Activated CD8-positive, alpha-beta T cell treated with anti-CD3 and anti-CD28 coated beads, Interleukin-2, amount 10 ng/mL, durations not matched to agents 7 days and 5 days (primary cell): Measurements from ENCODE around the gene KIF26B. TPM values are rescaled to one million over a fixed set of nuclear protein-coding genes. Genes with fewer than 3 reads are reported as not detected.

Experiments used
- ATAC-seq: fragments of 150-1000 bp; cut with Tn5 transposase; one replicate; pipeline ENCODE4 v1.10.0; 2021; ENCODE audit warnings: moderate library complexity
- CTCF ChIA-PET: fragments of 350-600 bp; sonication (Branson Sonifier 250); formaldehyde crosslinking; loops from one replicate; lab custom pipeline; 2021; ENCODE audit warnings: antibody characterized with exemption; lab: Charles Lee
- POLR2A ChIA-PET: fragments of 350-600 bp; sonication (Branson Sonifier 250); formaldehyde crosslinking; loops from one replicate; lab custom pipeline; 2021; ENCODE audit warnings: antibody characterized with exemption; lab: Charles Lee
- DNase-seq: peaks from one replicate; pipeline ENCODE4 v3.0.0-alpha.2; 2020
- H3K27ac Mint-ChIP-seq: one replicate; pipeline ENCODE4 v1.8.0; 2021; ENCODE audit warnings: mild to moderate bottlenecking, mixed read lengths
- H3K27me3 Mint-ChIP-seq: one replicate; pipeline ENCODE4 v1.8.0; 2021; ENCODE audit warnings: low read depth, mixed read lengths
- H3K36me3 Mint-ChIP-seq: one replicate; pipeline ENCODE4 v1.8.0; 2021; ENCODE audit warnings: low read depth, mixed read lengths
- H3K4me1 Mint-ChIP-seq: one replicate; pipeline ENCODE4 v1.8.0; 2021; ENCODE audit warnings: low read depth, mixed read lengths
- H3K4me3 Mint-ChIP-seq: one replicate; pipeline ENCODE4 v1.8.0; 2021; ENCODE audit warnings: mild to moderate bottlenecking, mixed read lengths
- H3K9me3 Mint-ChIP-seq: one replicate; pipeline ENCODE4 v1.8.0; 2022; ENCODE audit warnings: mixed read lengths; ENCODE audit not compliant: insufficient read depth
- total RNA-seq, 2 experiments: library from RNA; stranded (reverse); gene quantifications; one replicate each; pipeline ENCODE4 v1.2.3, GENCODE V29; 2021

The KIF26B gene
- total RNA-seq, 2 experiments from 2014 or later: 0.03 to 0.08 TPM

DNA sequence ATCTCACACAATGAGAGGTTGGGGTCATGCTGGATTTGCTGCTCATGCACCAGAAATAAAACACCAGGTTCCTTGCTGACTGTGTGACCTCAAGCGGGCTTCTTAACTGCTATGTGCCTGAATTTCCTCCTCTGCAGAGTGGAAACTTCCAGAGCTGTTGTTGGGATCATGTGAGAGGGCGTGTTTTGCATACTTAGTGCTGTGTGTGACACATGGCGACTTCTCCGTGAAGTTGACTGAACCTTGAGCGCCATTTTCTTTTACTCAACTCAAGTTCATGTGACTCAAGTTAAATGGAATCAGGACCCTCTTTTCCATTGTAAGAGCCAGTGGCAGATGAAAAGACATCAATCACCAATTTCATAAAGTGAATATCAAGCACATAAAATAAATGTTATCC is 224.0 kb downstream of the KIF26B start:
- Mint-ChIP-seq H3K36me3 (no peaks in the 10 kb centered on the region), H3K9me3 (no peaks in the 10 kb centered on the region), H3K27ac (no peak overlapping the region), H3K4me1 (peaks cover 24% of the 10 kb centered on the region), H3K27me3 (peaks cover 4% of the 10 kb centered on the region), H3K4me3 (no peak overlapping the region)
- no peak for DNase-seq
- POLR2A ChIA-PET: no interaction called here
- ATAC-seq: peak; percentile 28
- CTCF ChIA-PET: interaction anchor here (1.5 kb wide), 1 partner anchor 222 kb away, joined by 5 read pairs; no protein-coding TSS in a partner anchor

DNA sequence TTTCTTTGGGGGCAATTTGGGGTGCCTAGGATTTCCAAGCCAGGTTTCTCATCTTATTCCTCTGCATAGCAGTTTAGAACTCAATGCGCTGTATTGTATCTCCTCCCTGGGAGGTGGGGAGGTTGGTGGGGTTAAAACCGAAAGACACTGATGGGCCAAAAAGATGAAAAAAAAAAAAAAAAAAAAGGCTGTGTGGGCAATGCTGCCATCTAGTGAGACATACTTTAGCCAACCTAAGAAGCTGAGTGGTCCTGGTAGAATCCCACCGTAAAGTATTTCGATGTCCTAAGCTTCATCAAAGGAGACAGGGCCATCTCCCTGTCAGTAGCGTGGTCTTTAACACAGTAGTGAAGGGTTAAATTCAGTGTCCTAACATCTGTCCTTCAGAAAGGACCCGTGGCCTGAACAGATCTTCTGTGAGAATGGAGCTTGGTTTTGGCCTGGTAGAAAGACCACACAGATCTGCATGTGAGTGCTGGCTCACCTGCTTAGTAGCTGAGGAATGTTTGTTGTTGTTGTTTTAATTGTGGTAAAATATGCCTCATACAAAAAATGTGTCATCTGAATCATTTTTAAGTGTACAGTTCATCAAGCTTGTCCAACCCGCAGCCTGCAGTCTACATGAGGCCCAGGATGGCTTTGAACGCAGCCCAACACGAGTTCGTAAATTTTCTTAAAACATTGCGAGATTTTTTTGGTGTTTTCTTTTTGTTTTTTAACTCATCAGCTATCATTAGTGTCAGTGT is 226.2 kb downstream of the KIF26B start:
- ChIA-PET CTCF (interaction anchor here (0.7 to 2.6 kb wide), 4 partner anchors 17 to 232 kb away, joined by 3 to 27 read pairs (median 8); no protein-coding TSS in a partner anchor), POLR2A (no interaction called here)
- no peaks in the 10 kb centered on the region for H3K36me3 Mint-ChIP-seq
- H3K27ac Mint-ChIP-seq: no peak overlapping the region
- ATAC-seq: no peak
- H3K9me3 Mint-ChIP-seq: no peaks in the 10 kb centered on the region
- peaks cover 12% of the 10 kb centered on the region for H3K27me3 Mint-ChIP-seq
- peaks cover 24% of the 10 kb centered on the region for H3K4me1 Mint-ChIP-seq
- no peak for DNase-seq
- H3K4me3 Mint-ChIP-seq: no peak overlapping the region

DNA sequence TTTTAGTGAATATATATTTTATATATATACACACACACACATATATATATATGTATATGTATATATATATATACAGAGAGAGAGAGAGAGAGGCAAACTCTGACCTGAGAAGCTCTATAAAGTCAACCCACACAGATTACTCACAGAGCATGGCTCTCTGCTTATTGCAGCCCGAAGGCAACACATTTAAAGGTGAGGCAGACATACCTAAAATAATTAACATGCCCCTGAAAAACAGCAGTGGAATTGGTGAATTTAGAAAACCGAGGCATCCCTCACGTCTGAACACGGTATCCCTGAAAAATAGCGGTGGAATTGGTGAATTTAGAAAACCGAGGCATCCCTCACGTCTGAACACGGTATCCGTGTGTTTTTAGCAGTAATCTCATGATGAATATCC is 228.2 kb downstream of the KIF26B start:
- POLR2A ChIA-PET: no interaction called here
- H3K4me3 Mint-ChIP-seq: no peak overlapping the region
- CTCF ChIA-PET: interaction anchor here (2.0 to 2.6 kb wide), 2 partner anchors 226 to 230 kb away, joined by 4 to 27 read pairs; no protein-coding TSS in a partner anchor

DNA sequence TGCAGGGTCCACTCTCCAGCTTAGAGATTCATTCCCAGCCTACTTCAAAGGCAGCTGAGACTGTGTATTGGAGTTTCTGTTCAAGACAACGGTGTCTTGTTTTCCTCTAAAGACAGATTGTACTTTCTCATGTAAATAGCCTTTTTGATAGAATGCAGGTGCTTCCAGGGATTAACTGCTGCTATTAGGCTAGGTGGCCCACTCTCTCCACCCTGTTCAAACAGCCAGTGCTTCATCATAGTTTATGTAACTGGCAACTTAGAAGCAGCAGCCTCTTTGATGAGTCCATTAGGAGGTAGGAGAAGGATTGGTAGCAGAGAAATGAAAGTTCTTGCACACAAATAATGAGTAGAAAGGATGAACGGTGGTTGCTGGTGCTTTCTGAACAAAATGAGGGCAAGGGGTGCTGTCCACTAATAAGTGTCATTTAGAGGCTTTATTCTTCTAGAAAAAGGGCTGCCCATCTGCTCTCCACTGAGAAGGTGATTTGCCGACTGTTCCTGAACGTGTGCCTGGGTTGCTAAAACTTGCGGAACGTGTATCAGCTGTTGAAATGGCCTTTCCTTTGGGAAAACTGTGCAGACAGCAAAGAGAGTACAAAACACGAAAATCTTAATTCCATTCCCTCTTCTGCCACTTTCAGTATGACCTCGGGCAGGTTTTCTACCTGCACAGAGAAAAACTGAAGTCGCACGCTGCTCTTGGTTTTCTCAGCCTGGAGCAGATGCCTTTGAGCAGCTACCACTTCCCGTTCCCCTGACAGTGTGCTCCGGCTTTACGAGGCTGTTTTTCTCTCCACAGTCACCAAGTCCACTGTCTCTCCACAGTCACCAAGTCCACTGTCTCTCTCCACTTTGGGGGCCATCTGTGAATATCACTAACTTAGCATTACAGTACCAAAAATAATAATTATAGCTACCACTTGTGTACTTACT is 228.9 kb downstream of the KIF26B start:
- peaks cover 8% of the 10 kb centered on the region for H3K4me1 Mint-ChIP-seq
- no peak overlapping the region for H3K27ac Mint-ChIP-seq
- no peak overlapping the region for H3K4me3 Mint-ChIP-seq
- H3K36me3 Mint-ChIP-seq: no peaks in the 10 kb centered on the region
- ATAC-seq: no peak
- POLR2A ChIA-PET: no interaction called here
- H3K27me3 Mint-ChIP-seq: peaks cover 19% of the 10 kb centered on the region
- CTCF ChIA-PET: interaction anchor here (1.1 to 2.0 kb wide), 2 partner anchors 227 to 230 kb away, joined by 3 to 4 read pairs; no protein-coding TSS in a partner anchor
- H3K9me3 Mint-ChIP-seq: no peaks in the 10 kb centered on the region
- no peak for DNase-seq

More for the DNA sequence above, 228.2 kb downstream of the KIF26B start:
- H3K36me3 Mint-ChIP-seq: no peaks in the 10 kb centered on the region
- H3K27ac Mint-ChIP-seq: no peak overlapping the region
- peaks cover 19% of the 10 kb centered on the region for H3K27me3 Mint-ChIP-seq
- no peaks in the 10 kb centered on the region for H3K9me3 Mint-ChIP-seq
- DNase-seq: no peak
- peaks cover 15% of the 10 kb centered on the region for H3K4me1 Mint-ChIP-seq
- ATAC-seq: no peak

DNA sequence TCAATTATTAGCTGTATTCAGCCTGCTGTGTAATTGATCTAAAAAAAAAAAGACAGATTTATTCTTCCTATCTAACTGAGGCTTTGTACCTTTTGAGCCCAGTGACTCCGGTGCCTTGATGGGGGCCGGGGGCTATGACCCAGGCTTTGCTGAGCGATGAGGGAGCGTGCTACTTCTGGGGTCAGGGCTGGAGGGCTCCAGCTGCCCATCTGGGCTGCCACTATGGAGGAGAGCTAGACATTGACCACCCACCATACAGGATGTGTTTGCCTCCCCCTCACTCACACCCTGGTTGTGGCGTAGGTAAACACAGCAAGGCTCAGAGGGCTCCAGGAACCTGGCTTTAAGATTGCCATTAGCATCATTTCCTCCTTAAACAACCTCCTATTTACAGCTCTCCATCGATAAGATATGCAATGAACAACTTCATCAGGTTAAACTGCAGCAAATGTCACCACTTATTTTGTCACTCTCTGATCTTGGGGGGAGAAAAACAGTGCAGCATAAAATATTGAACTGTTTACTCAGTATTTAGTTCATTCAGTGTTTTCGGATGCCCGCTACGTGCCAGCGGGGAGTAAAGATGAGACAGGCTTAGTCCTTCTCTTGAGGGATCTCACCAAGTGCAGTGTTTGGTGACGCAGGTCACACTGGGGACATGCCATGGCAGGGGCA is 231.6 kb downstream of the KIF26B start:
- H3K36me3 Mint-ChIP-seq: no peaks in the 10 kb centered on the region
- no peaks in the 10 kb centered on the region for H3K9me3 Mint-ChIP-seq
- H3K27ac Mint-ChIP-seq: no peak overlapping the region
- H3K27me3 Mint-ChIP-seq: peaks cover 19% of the 10 kb centered on the region
- ATAC-seq (no peak), DNase-seq (no peak)
- ChIA-PET CTCF (interaction anchor here (1.6 kb wide), 1 partner anchor 235 kb away, joined by 4 read pairs; no protein-coding TSS in a partner anchor), POLR2A (interaction anchor here (0.8 kb wide), 1 partner anchor 318 kb away, joined by 3 read pairs; no protein-coding TSS in a partner anchor)
- no peak overlapping the region for H3K4me3 Mint-ChIP-seq
- no peaks in the 10 kb centered on the region for H3K4me1 Mint-ChIP-seq

DNA sequence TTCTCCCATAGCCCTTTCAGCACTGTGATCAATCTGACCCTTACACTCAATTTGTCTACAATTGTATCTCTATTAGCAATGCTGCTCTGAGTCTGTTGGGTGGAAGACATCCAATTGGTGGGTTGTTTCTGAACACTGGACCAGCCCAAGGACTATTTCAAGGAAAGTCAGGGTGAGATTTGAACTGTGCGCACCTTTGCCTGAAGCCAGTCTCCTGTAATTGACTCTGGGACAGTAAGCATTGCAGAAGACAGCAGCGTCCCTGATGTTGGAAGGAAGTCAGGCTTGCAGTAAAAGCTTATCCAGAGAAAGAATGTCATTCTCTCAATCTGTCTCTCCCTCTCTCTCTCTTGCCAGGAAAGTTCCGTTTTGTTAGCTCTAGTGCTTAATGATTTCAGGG is 233.9 kb downstream of the KIF26B start:
- Mint-ChIP-seq H3K9me3 (no peaks in the 10 kb centered on the region), H3K27me3 (peaks cover 19% of the 10 kb centered on the region), H3K36me3 (no peaks in the 10 kb centered on the region), H3K4me3 (no peak overlapping the region), H3K4me1 (no peaks in the 10 kb centered on the region), H3K27ac (no peak overlapping the region)
- DNase-seq: no peak
- no peak for ATAC-seq
- ChIA-PET POLR2A (no interaction called here), CTCF (no interaction called here)

DNA sequence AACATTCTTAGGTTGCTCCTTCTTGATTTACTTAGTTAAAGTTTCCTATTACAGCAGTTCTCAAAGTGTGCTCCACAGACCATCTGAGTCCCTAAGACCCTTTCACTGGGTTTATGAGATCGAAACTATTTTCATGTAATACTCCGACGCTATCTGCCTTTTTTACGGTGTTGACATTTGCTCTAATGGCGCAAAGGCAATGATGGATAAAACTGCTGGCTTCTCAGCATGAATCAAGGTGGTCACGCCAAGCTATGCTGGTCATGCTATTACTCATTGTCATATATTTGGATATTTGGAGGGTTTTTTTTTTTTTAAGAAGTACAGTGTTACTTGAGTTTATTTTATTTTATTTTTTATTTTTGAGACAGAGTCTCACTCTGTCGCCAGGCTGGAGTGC is 235.1 kb downstream of the KIF26B start:
- POLR2A ChIA-PET: no interaction called here
- DNase-seq (no peak), ATAC-seq (no peak)
- H3K27me3 Mint-ChIP-seq: peaks cover 15% of the 10 kb centered on the region
- CTCF ChIA-PET: interaction anchor here (1.2 kb wide), 1 partner anchor 237 kb away, joined by 3 read pairs; no protein-coding TSS in a partner anchor
- no peaks in the 10 kb centered on the region for H3K4me1 Mint-ChIP-seq
- H3K27ac Mint-ChIP-seq: no peak overlapping the region
- no peaks in the 10 kb centered on the region for H3K9me3 Mint-ChIP-seq
- H3K4me3 Mint-ChIP-seq: no peak overlapping the region
- H3K36me3 Mint-ChIP-seq: no peaks in the 10 kb centered on the region

DNA sequence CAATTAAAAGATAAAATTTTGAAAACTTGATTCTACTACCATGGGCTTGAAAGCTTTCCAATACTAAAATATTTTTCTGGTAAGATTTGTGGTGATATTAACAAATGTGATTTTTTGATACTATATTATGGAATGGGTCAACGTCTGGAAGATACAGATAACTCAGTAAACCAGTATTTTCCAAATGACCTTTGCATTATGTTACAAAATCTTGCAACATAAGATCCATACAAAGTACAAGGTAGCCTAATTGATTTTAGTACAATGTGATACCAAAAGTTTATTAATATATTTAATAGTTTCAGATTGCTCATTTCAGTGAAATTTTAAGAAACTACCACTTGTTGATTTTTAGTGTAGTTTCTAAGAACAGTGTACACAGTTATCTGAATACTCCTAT is 236.2 kb downstream of the KIF26B start:
- Mint-ChIP-seq H3K36me3 (no peaks in the 10 kb centered on the region), H3K9me3 (no peaks in the 10 kb centered on the region), H3K4me1 (no peaks in the 10 kb centered on the region), H3K27me3 (peaks cover 10% of the 10 kb centered on the region), H3K27ac (no peak overlapping the region), H3K4me3 (no peak overlapping the region)
- ChIA-PET POLR2A (no interaction called here), CTCF (interaction anchor here (1.2 kb wide), 1 partner anchor 238 kb away, joined by 3 read pairs; no protein-coding TSS in a partner anchor)
- ATAC-seq (no peak), DNase-seq (no peak)

DNA sequence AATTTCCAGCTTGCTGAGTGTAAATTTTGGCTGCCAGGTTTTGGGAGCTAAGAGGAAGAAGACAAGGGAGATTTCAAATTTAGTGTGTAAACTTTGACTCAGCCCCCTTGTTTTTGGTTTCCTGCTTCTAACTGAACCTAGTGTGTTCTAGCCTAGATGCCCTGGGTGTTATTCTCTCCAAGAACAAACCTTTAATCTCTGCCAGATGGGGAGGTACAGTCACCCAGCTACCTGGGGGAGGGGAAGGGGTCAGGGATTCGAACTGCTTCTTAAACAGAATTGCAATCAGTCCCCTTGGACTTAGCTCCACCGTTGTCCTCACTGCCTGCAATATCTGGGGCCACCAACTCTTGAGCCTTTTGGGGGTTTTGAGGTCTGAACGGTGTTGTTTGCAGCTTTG is 238.9 kb downstream of the KIF26B start:
- DNase-seq (no peak), ATAC-seq (no peak)
- POLR2A ChIA-PET: no interaction called here
- H3K9me3 Mint-ChIP-seq: no peaks in the 10 kb centered on the region
- H3K27ac Mint-ChIP-seq: no peak overlapping the region
- no peaks in the 10 kb centered on the region for H3K36me3 Mint-ChIP-seq
- H3K4me1 Mint-ChIP-seq: no peaks in the 10 kb centered on the region
- peaks cover 3% of the 10 kb centered on the region for H3K27me3 Mint-ChIP-seq
- no peak overlapping the region for H3K4me3 Mint-ChIP-seq
- CTCF ChIA-PET: no interaction called here

DNA sequence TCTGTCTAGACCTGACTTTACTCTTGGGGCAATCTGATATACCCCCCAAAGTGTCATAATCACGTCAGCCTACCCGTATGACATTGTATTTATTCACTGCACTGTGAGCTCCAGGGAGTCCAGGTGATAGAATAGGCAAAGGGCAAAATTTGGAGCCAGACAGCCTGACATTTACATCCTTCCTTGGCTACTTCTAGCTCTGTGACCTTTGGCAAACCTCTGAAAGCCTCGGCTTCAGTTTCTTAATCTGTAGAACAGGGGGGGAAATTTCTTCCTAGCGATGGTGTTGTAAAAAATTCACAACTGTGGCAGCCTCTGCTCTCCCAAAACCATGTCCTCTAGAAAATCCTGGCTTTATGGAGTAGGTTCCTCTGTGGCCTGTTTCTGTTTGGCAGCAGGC is 240.9 kb downstream of the KIF26B start:
- Mint-ChIP-seq H3K27me3 (peaks cover 3% of the 10 kb centered on the region), H3K4me3 (no peak overlapping the region), H3K27ac (no peak overlapping the region), H3K36me3 (no peaks in the 10 kb centered on the region), H3K9me3 (no peaks in the 10 kb centered on the region), H3K4me1 (no peaks in the 10 kb centered on the region)
- POLR2A ChIA-PET: no interaction called here
- ATAC-seq: no peak
- no peak for DNase-seq
- CTCF ChIA-PET: no interaction called here

DNA sequence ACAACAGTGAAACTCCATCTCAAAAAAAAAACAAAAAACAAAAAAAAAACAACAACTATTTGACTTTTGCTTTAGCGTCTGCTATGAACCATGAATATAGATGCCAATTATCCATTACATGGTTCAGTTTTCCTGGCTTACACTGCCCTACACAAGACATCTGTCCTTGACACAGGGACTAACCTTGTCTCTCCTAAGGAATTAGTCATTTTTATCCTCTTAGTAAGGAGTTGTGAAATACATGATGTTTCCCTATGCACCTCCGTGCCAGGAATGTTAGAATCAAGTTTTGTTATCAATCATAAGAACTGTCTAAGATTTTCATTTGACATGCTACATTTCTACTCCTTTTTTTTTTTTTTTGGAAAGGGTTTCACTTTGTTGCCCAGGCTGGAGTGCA is 241.8 kb downstream of the KIF26B start:
- ATAC-seq (no peak), DNase-seq (no peak)
- H3K9me3 Mint-ChIP-seq: no peaks in the 10 kb centered on the region
- no peaks in the 10 kb centered on the region for H3K4me1 Mint-ChIP-seq
- no peak overlapping the region for H3K4me3 Mint-ChIP-seq
- POLR2A ChIA-PET: no interaction called here
- no peaks in the 10 kb centered on the region for H3K36me3 Mint-ChIP-seq
- H3K27ac Mint-ChIP-seq: no peak overlapping the region
- H3K27me3 Mint-ChIP-seq: peaks cover 3% of the 10 kb centered on the region
- CTCF ChIA-PET: no interaction called here
